K562 (cell line): ENCODE measurements around the gene CUTA. TPM values are rescaled to one million over a fixed set of nuclear protein-coding genes. Genes with fewer than 3 reads are reported as not detected.

Experiments used
- CEBPB ChIP-seq: fragments of 450-650 bp; IDR thresholded peaks from 2 replicates; pipeline ENCODE4 v1.6.1; 2016; ENCODE audit warnings: missing genetic modification characterization, missing compliant biosample characterization
- CXXC5 ChIP-seq: fragments of 250-450 bp; sonication (Bioruptor Pico); IDR thresholded peaks from 2 replicates; pipeline ENCODE4 v1.8.0; 2022; ENCODE audit warnings: inconsistent platforms, mild to moderate bottlenecking, moderate library complexity
- ETV1 ChIP-seq: fragments of 450-650 bp; conservative IDR thresholded peaks from 2 replicates; pipeline ENCODE4 v1.6.1; 2016; ENCODE audit warnings: missing genetic modification characterization, control low read depth, low read depth, missing compliant biosample characterization
- HIVEP1 ChIP-seq: fragments of 250-450 bp; sonication (Bioruptor Pico); IDR thresholded peaks from 2 replicates; pipeline ENCODE4 v1.4.0; 2020; ENCODE audit warnings: mild to moderate bottlenecking
- HMG20B ChIP-seq: fragments of 250-450 bp; sonication (Bioruptor Pico); IDR thresholded peaks from 2 replicates; pipeline ENCODE4 v1.5.0; 2021; ENCODE audit warnings: mild to moderate bottlenecking
- KAT8 ChIP-seq: fragments of 450-650 bp; IDR thresholded peaks from 2 replicates; pipeline ENCODE4 v1.6.1; 2016; ENCODE audit warnings: low read depth, mild to moderate bottlenecking
- MCM7 ChIP-seq, 2 experiments: fragments of 450-650 bp; IDR thresholded peaks; 2 replicates each; pipeline ENCODE4 v1.6.1; 2016 to 2018
- MEF2D ChIP-seq: conservative IDR thresholded peaks from 2 replicates; pipeline ENCODE4 v1.6.1; 2016; ENCODE audit warnings: low read depth, missing genetic modification characterization, missing compliant biosample characterization
- MTA1 ChIP-seq: fragments of 450-650 bp; IDR thresholded peaks from 2 replicates; pipeline ENCODE4 v1.6.1; 2017; ENCODE audit warnings: borderline replicate concordance
- MTF1 ChIP-seq: fragments of 250-450 bp; sonication (Bioruptor Pico); IDR thresholded peaks from 2 replicates; pipeline ENCODE4 v1.9.0; 2021; ENCODE audit warnings: moderate library complexity, mild to moderate bottlenecking, inconsistent platforms, borderline replicate concordance
- NFIX ChIP-seq: fragments of 250-450 bp; sonication (Bioruptor Pico); IDR thresholded peaks from 2 replicates; pipeline ENCODE4 v1.4.0; 2020; ENCODE audit warnings: low read depth, mild to moderate bottlenecking, moderate library complexity
- PURB ChIP-seq: sonication (generic); formaldehyde crosslinking; IDR thresholded peaks from 2 replicates; pipeline ENCODE4 v1.9.0; 2021; ENCODE audit warnings: low read depth, mild to moderate bottlenecking, missing genetic modification reagents
- RFX5 ChIP-seq: IDR thresholded peaks from 2 replicates; pipeline ENCODE4 v1.6.1; 2011; ENCODE audit warnings: low read depth, mild to moderate bottlenecking, improper control_type of control experiment, low read length
- SMAD2 ChIP-seq: fragments of 150-350 bp; IDR thresholded peaks from 2 replicates; pipeline ENCODE4 v1.6.1; 2014; ENCODE audit warnings: low read depth, mild to moderate bottlenecking, low read length
- SNIP1 ChIP-seq: fragments of 450-650 bp; IDR thresholded peaks from 2 replicates; pipeline ENCODE4 v1.7.1; 2017; ENCODE audit warnings: low read depth, mild to moderate bottlenecking
- SNRNP70 ChIP-seq: fragments of 200-400 bp; formaldehyde crosslinking; optimal IDR thresholded peaks from 2 replicates; pipeline ENCODE3; 2017; ENCODE audit warnings: low read depth, low read length
- SOX6 ChIP-seq: fragments of 450-650 bp; IDR thresholded peaks from 2 replicates; pipeline ENCODE4 v1.6.1; 2014; ENCODE audit warnings: mild to moderate bottlenecking
- SUPT5H ChIP-seq: fragments of 450-650 bp; IDR thresholded peaks from 2 replicates; pipeline ENCODE4 v1.6.1; 2016
- ZNF143 ChIP-seq: sonication (generic); formaldehyde crosslinking; IDR thresholded peaks from 2 replicates; pipeline ENCODE4 v1.9.0; 2022; ENCODE audit warnings: mild to moderate bottlenecking, missing genetic modification reagents
- ZNF23 ChIP-seq: fragments of 250-450 bp; sonication (Bioruptor Pico); IDR thresholded peaks from 2 replicates; pipeline ENCODE4 v1.4.0; 2020; ENCODE audit warnings: mild to moderate bottlenecking
- ZNF324 ChIP-seq: fragments of 250-450 bp; sonication (Bioruptor Pico); IDR thresholded peaks from 2 replicates; pipeline ENCODE4 v1.4.0; 2020; ENCODE audit warnings: mild to moderate bottlenecking
- ZZZ3 ChIP-seq: fragments of 450-650 bp; IDR thresholded peaks from 2 replicates; pipeline ENCODE4 v1.6.1; 2016; ENCODE audit warnings: antibody characterized with exemption, mild to moderate bottlenecking, moderate library complexity
- polyA plus RNA-seq, 8 experiments: library from polyadenylated mRNA; depleted of rRNA in 4 of 8; stranded (reverse) in 5 of 8; unstranded in 3 of 8; fragments of >200 nt; fragmentation: Nextera tagmentation in 2 of 8; fragmentation: Illumina TruSeq in 1 of 8; extraction: Ambion mirVana in 2 of 8; extraction: Trizol in 1 of 8; gene quantifications; 2 replicates each; pipeline versions ENCODE4 v1.2.1 to v1.2.3, GENCODE V29; 2011 to 2014; ENCODE audit warnings: inconsistent platforms in 1 of 8, missing spikeins in 1 of 8
- total RNA-seq, 7 experiments: library from RNA; depleted of rRNA in 6 of 7; stranded (reverse); fragments of >200 nt in 6 of 7; fragmentation: Illumina TruSeq in 2 of 7; extraction: Trizol in 2 of 7; gene quantifications; 2 replicates each; pipeline versions ENCODE4 v1.2.1 to v1.2.3, GENCODE V29; 2011 to 2021; ENCODE audit warnings: low replicate concordance in 1 of 7
- TF ChIP-seq, protein P1 (sequence below): sonication (generic); formaldehyde crosslinking; IDR thresholded peaks from 2 replicates; pipeline ENCODE4 v1.8.0; 2023; ENCODE audit warnings: mild to moderate bottlenecking, missing genetic modification reagents
- TF ChIP-seq, protein P2 (sequence below), 2 experiments: fragments of 450-650 bp in 1 of 2; sonication (generic) in 1 of 2; formaldehyde crosslinking in 1 of 2; IDR thresholded peaks in 1 of 2; conservative IDR thresholded peaks in 1 of 2; 2 replicates each; pipeline versions ENCODE4 v1.6.1 to v1.8.1; 2016 to 2023; ENCODE audit warnings: mild to moderate bottlenecking in 2 of 2, moderate library complexity in 2 of 2, inconsistent platforms in 1 of 2, missing genetic modification reagents in 1 of 2
- TF ChIP-seq, protein P3 (sequence below): fragments of 150-350 bp; IDR thresholded peaks from 2 replicates; pipeline ENCODE4 v1.6.1; 2014; ENCODE audit warnings: low read depth, mild to moderate bottlenecking, low read length, borderline replicate concordance

The CUTA gene
- total and polyA plus RNA-seq, 9 of the 15 experiments (the other 6 are each of a cell fraction or from before 2014, with no cell fraction given): 166 to 682 (median 310) TPM

DNA sequence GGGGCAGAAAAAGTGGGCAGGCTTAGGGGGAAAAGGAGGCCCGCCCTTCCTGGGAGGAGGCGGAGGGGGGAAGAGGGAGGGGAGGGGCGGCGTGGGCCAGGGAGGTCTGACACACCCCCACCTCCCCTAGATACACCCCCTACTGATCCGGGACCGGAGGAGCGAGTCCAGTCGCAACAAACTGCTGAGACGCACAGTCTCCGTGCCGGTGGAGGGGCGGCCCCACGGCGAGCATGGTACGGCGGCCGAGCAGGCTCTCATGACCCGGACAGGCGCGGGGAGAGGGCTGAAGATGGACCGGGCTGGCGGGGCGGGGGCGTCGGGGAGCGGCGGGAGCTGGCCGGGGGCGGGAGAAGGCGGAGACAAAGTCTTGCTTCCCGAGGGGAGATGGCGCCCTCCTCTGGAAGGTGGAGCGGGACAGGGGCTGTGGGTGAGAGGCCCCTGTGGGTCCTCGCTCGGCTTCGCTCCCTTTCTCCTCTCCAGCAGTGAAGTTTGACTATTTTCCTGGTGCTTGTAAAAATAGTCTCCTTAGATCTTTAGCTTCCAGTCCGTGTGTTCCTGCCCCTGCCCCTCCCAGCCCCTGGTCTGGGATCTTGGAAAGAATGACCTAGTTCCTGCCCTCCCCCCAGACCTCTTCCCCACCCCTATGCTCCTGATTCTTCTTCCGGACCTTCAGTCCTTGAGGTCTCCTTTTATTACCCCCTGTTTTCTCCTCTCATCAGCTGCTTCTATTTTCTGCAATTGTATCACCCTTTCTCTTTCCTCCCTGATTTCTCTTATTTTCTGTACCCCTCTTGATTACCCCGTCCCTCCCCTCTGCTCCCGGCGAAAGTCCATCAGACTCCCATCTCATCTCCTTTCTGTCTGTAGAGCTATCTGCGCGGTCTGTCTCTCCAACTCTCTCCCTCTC is 8.0 kb upstream of the CUTA start (continued):
- peak; percentile 54 for TF ChIP-seq CXXC5 (CRISPR knock-in tag)
- TF ChIP-seq SMAD2: no peak; the same call in 1 of the 2 replicates
- no peak for TF ChIP-seq SUPT5H
- no peak for TF ChIP-seq MEF2D (tag)
- TF ChIP-seq SNRNP70: no peak
- TF ChIP-seq, protein P1, sequence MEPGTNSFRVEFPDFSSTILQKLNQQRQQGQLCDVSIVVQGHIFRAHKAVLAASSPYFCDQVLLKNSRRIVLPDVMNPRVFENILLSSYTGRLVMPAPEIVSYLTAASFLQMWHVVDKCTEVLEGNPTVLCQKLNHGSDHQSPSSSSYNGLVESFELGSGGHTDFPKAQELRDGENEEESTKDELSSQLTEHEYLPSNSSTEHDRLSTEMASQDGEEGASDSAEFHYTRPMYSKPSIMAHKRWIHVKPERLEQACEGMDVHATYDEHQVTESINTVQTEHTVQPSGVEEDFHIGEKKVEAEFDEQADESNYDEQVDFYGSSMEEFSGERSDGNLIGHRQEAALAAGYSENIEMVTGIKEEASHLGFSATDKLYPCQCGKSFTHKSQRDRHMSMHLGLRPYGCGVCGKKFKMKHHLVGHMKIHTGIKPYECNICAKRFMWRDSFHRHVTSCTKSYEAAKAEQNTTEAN (CRISPR knock-in tag): no peak
- no peak for TF ChIP-seq ZNF143 (CRISPR knock-in tag)
- no peak for TF ChIP-seq HMG20B (CRISPR knock-in tag)
- TF ChIP-seq HIVEP1 (CRISPR knock-in tag): no peak
- no peak for TF ChIP-seq PURB (CRISPR knock-in tag)
- no peak for TF ChIP-seq KAT8
- TF ChIP-seq, protein P2, sequence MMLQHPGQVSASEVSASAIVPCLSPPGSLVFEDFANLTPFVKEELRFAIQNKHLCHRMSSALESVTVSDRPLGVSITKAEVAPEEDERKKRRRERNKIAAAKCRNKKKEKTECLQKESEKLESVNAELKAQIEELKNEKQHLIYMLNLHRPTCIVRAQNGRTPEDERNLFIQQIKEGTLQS (IDR thresholded peaks at IDR 0.05): no peak
- TF ChIP-seq, protein P2 (CRISPR knock-in tag; conservative IDR thresholded peaks at IDR 0.05): no peak
- no peak for TF ChIP-seq CEBPB (tag)
- peak; percentile 54; the same call in 1 of the 2 replicates for TF ChIP-seq MTA1
- TF ChIP-seq ZNF324: no peak
- peak; percentile 61 for TF ChIP-seq ETV1
- no peak for TF ChIP-seq MCM7 (IDR thresholded peaks at IDR 0.05)
- TF ChIP-seq, protein P3, sequence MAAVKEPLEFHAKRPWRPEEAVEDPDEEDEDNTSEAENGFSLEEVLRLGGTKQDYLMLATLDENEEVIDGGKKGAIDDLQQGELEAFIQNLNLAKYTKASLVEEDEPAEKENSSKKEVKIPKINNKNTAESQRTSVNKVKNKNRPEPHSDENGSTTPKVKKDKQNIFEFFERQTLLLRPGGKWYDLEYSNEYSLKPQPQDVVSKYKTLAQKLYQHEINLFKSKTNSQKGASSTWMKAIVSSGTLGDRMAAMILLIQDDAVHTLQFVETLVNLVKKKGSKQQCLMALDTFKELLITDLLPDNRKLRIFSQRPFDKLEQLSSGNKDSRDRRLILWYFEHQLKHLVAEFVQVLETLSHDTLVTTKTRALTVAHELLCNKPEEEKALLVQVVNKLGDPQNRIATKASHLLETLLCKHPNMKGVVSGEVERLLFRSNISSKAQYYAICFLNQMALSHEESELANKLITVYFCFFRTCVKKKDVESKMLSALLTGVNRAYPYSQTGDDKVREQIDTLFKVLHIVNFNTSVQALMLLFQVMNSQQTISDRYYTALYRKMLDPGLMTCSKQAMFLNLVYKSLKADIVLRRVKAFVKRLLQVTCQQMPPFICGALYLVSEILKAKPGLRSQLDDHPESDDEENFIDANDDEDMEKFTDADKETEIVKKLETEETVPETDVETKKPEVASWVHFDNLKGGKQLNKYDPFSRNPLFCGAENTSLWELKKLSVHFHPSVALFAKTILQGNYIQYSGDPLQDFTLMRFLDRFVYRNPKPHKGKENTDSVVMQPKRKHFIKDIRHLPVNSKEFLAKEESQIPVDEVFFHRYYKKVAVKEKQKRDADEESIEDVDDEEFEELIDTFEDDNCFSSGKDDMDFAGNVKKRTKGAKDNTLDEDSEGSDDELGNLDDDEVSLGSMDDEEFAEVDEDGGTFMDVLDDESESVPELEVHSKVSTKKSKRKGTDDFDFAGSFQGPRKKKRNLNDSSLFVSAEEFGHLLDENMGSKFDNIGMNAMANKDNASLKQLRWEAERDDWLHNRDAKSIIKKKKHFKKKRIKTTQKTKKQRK: no peak
- no peak for TF ChIP-seq SOX6
- no peak for TF ChIP-seq RFX5
- no peak for TF ChIP-seq ZNF23 (CRISPR knock-in tag)
- no peak for TF ChIP-seq NFIX (CRISPR knock-in tag)
- TF ChIP-seq MTF1: no peak
- no peak for TF ChIP-seq ZZZ3
- TF ChIP-seq SNIP1: no peak
